ENCODE measurements around the gene HOATZ. TPM values are rescaled to one million over a fixed set of nuclear protein-coding genes. Genes with fewer than 3 reads are reported as not detected.

Gene HOATZ
- total and polyA plus RNA-seq, 2 of the 13 experiments (the other 11 are each of a cell fraction or from before 2014, with no cell fraction given): not detected

- TF ChIP-seq ATF5 (CRISPR knock-in tag; IDR thresholded peaks at IDR 0.05; ENCODE audit: low read depth) (no peak), SALL1 (CRISPR knock-in tag; IDR thresholded peaks at IDR 0.05) (no peak), IKZF5 (CRISPR knock-in tag; IDR thresholded peaks at IDR 0.05) (no peak), AKAP8 (CRISPR knock-in tag; IDR thresholded peaks at IDR 0.05) (no peak), GLMP (CRISPR knock-in tag; IDR thresholded peaks at IDR 0.05; ENCODE audit: borderline replicate concordance) (no peak), ZBTB7A (CRISPR knock-in tag; IDR thresholded peaks at IDR 0.05) (no peak), ATF6 (CRISPR knock-in tag; conservative IDR thresholded peaks at IDR 0.05) (no peak)
Measured at GRCh38 chr11:111549869-111550203, 35.3 kb downstream of the HOATZ start (continued).

- Histone ChIP-seq H3K4me3 (replicated peaks in 1 of 3; ENCODE audit: insufficient read depth in 1 of 3, low read depth in 2 of 3, low read length in 3 of 3) (no peak overlapping the region), H3K79me2 (ENCODE audit: insufficient read depth, low read length) (no peaks in the 10 kb centered on the region), H3K27ac (ENCODE audit: extremely low read length, insufficient read depth, low read length) (no peak overlapping the region), H3K36me3 (replicated peaks in 1 of 2; ENCODE audit: control insufficient read depth in 1 of 2, insufficient read depth in 2 of 2, low read length in 2 of 2) (no peaks in the 10 kb centered on the region), H2AFZ (ENCODE audit: low read length) (no peak overlapping the region), H3K9ac (ENCODE audit: insufficient read depth, low read depth, low read length) (no peak overlapping the region), H3K4me1 (ENCODE audit: insufficient read depth, low read length) (no peaks in the 10 kb centered on the region), H3K9me3 (ENCODE audit: low read length) (no peaks in the 10 kb centered on the region), H4K20me1 (ENCODE audit: insufficient read depth, low read length) (no peaks in the 10 kb centered on the region), H3K27me3 (ENCODE audit: control insufficient read depth in 1 of 2, insufficient read depth in 2 of 2, low read length in 2 of 2) (peaks cover 0 to 27% of the 10 kb centered on the region in 2 experiments; a peak in 2 of 5 replicates), H3K4me2 (ENCODE audit: low read depth, low read length) (no peak overlapping the region)
- WGBS (ENCODE audit: low lambda C conversion rate): 28% methylated on average over 2 of the region's 2 CpGs
- DNase-seq (ENCODE audit: low spot score) (no peak), FAIRE-seq (no peak), ATAC-seq (no peak)
- BruUV-seq (replicated peaks): no TSS peak
- POLR2A ChIA-PET: no interaction called here
- CTCF ChIA-PET (ENCODE audit: low intra/inter-chr PET ratio, low total read pairs): no interaction called here
- intact Hi-C loops (cut with micrococcal nuclease; ENCODE audit: unreplicated experiment): no loop called here
- in situ Hi-C loops (cut with HindIII; ENCODE audit: extremely low pct_ligation_motif_present, low pct_unique_long_range_greater_than_20kb): no loop called here
- no peak for TF ChIP-seq ZNF777 (CRISPR knock-in tag; IDR thresholded peaks at IDR 0.05)
- no peak for TF ChIP-seq ZBTB1 (CRISPR knock-in tag; IDR thresholded peaks at IDR 0.05; ENCODE audit: borderline replicate concordance)
- no peak for TF ChIP-seq ZNF407 (CRISPR knock-in tag; IDR thresholded peaks at IDR 0.05; ENCODE audit: not compliant biosample characterization)
Measured at GRCh38 chr11:111550258-111550657, 35.7 kb downstream of the HOATZ start.
